ENCODE measurements around the gene RAI2. TPM values are rescaled to one million over a fixed set of nuclear protein-coding genes. Genes with fewer than 3 reads are reported as not detected.

RAI2 gene
- total RNA-seq, 1 experiment from 2014 or later, result not detected

GRCh38 chrX:17824980-17825379 is 36.1 kb downstream of the RAI2 start:
- no peaks in the 10 kb centered on the region for H3K36me3 Mint-ChIP-seq (ENCODE audit: insufficient read depth, unreplicated experiment)
- H3K4me3 Mint-ChIP-seq (ENCODE audit: unreplicated experiment), result no peak overlapping the region
- no peaks in the 10 kb centered on the region for H3K4me1 Mint-ChIP-seq (ENCODE audit: insufficient read depth, unreplicated experiment)
- H3K9me3 Mint-ChIP-seq (ENCODE audit: unreplicated experiment), result peaks cover 22% of the 10 kb centered on the region
- no TSS peak for BruUV-seq (replicated peaks)
- DNase-seq (ENCODE audit: unreplicated experiment), result no peak
- no peaks in the 10 kb centered on the region for H3K27me3 Mint-ChIP-seq (ENCODE audit: insufficient read depth, unreplicated experiment)
- ChIA-PET POLR2A (interaction anchor here (0.7 kb wide), 1 partner anchor 10 kb away, joined by 4 read pairs; no protein-coding TSS in a partner anchor), CTCF (no interaction called here)
- TF ChIP-seq CTCF (IDR thresholded peaks at IDR 0.05; ENCODE audit: unreplicated experiment), result no peak
- H3K27ac Mint-ChIP-seq (ENCODE audit: low read depth, unreplicated experiment), result no peak overlapping the region
- intact Hi-C loops (cut with micrococcal nuclease), result no loop called here

- no peak for DNase-seq (ENCODE audit: unreplicated experiment)
- Mint-ChIP-seq H3K27ac (ENCODE audit: low read depth, unreplicated experiment) (no peak overlapping the region), H3K4me3 (ENCODE audit: unreplicated experiment) (no peak overlapping the region), H3K27me3 (ENCODE audit: insufficient read depth, unreplicated experiment) (no peaks in the 10 kb centered on the region), H3K9me3 (ENCODE audit: unreplicated experiment) (peaks cover 22% of the 10 kb centered on the region), H3K4me1 (ENCODE audit: insufficient read depth, unreplicated experiment) (no peaks in the 10 kb centered on the region), H3K36me3 (ENCODE audit: insufficient read depth, unreplicated experiment) (no peaks in the 10 kb centered on the region)
- BruUV-seq (replicated peaks), result no TSS peak
- TF ChIP-seq CTCF (IDR thresholded peaks at IDR 0.05; ENCODE audit: unreplicated experiment), result no peak
- intact Hi-C loops (cut with micrococcal nuclease), result no loop called here
- POLR2A ChIA-PET, result no interaction called here
- CTCF ChIA-PET, result no interaction called here
Measured at GRCh38 chrX:17822351-17822750, 38.7 kb downstream of the RAI2 start.

- no peaks in the 10 kb centered on the region for H3K27me3 Mint-ChIP-seq (ENCODE audit: insufficient read depth, unreplicated experiment)
- H3K27ac Mint-ChIP-seq (ENCODE audit: low read depth, unreplicated experiment), result no peak overlapping the region
- no peak for DNase-seq (ENCODE audit: unreplicated experiment)
- H3K4me3 Mint-ChIP-seq (ENCODE audit: unreplicated experiment), result no peak overlapping the region
- ChIA-PET CTCF (interaction anchor here (0.6 to 0.7 kb wide), 2 partner anchors 442 to 1909 kb away, joined by 3 read pairs; no protein-coding TSS in a partner anchor), POLR2A (no interaction called here)
- no peak for TF ChIP-seq CTCF (IDR thresholded peaks at IDR 0.05; ENCODE audit: unreplicated experiment)
- no peaks in the 10 kb centered on the region for H3K36me3 Mint-ChIP-seq (ENCODE audit: insufficient read depth, unreplicated experiment)
- no peaks in the 10 kb centered on the region for H3K4me1 Mint-ChIP-seq (ENCODE audit: insufficient read depth, unreplicated experiment)
- no TSS peak for BruUV-seq (replicated peaks)
- intact Hi-C loops (cut with micrococcal nuclease), result no loop called here
- H3K9me3 Mint-ChIP-seq (ENCODE audit: unreplicated experiment), result peaks cover 19% of the 10 kb centered on the region
Measured at GRCh38 chrX:17820100-17820499, 41.0 kb downstream of the RAI2 start.

GRCh38 chrX:17818726-17819125 is 42.4 kb downstream of the RAI2 start:
- H3K27ac Mint-ChIP-seq (ENCODE audit: low read depth, unreplicated experiment), result no peak overlapping the region
- intact Hi-C loops (cut with micrococcal nuclease), result no loop called here
- no peaks in the 10 kb centered on the region for H3K27me3 Mint-ChIP-seq (ENCODE audit: insufficient read depth, unreplicated experiment)
- H3K4me3 Mint-ChIP-seq (ENCODE audit: unreplicated experiment), result no peak overlapping the region
- CTCF ChIA-PET, result interaction anchor here (1.0 kb wide), 1 partner anchor 69 kb away, joined by 3 read pairs; no protein-coding TSS in a partner anchor
- no peak for TF ChIP-seq CTCF (IDR thresholded peaks at IDR 0.05; ENCODE audit: unreplicated experiment)
- POLR2A ChIA-PET, result no interaction called here
- peaks cover 20% of the 10 kb centered on the region for H3K9me3 Mint-ChIP-seq (ENCODE audit: unreplicated experiment)
- H3K36me3 Mint-ChIP-seq (ENCODE audit: insufficient read depth, unreplicated experiment), result no peaks in the 10 kb centered on the region
- H3K4me1 Mint-ChIP-seq (ENCODE audit: insufficient read depth, unreplicated experiment), result no peaks in the 10 kb centered on the region
- no TSS peak for BruUV-seq (replicated peaks)
- DNase-seq (ENCODE audit: unreplicated experiment), result no peak
